AG04449 (cell line): Measurements from ENCODE around the gene PAM16.

ENCODE experiments used
- CTCF ChIA-PET: fragments of 350-600 bp; formaldehyde crosslinking; extraction: SDS; loops from one replicate; lab custom pipeline; 2021; ENCODE audit warnings: antibody characterized with exemption; lab: Yijun Ruan, JAX
- POLR2A ChIA-PET: fragments of 400-600, 350-600 bp; formaldehyde crosslinking; extraction: SDS; loops from one replicate; lab custom pipeline; 2020; ENCODE audit warnings: antibody characterized with exemption, inconsistent platforms; lab: Yijun Ruan, JAX
- DNase-seq: peaks from one replicate; pipeline ENCODE4 v3.0.0-alpha.2; 2010; ENCODE audit warnings: low read depth, low spot score
- H3K4me3 ChIP-seq: 2 replicates; pipeline ENCODE4 v1.5.1; 2011; ENCODE audit warnings: low read depth, mild to moderate bottlenecking, control low read depth, low read length
- TF ChIP-seq, protein P1 (sequence below): IDR thresholded peaks from one replicate; pipeline ENCODE4 v1.5.1; 2011; ENCODE audit warnings: mild to moderate bottlenecking, moderate library complexity, low read length, control low read depth, inconsistent platforms; ENCODE audit not compliant: insufficient read depth; ENCODE audit errors: missing control alignments

Gene PAM16

DNA sequence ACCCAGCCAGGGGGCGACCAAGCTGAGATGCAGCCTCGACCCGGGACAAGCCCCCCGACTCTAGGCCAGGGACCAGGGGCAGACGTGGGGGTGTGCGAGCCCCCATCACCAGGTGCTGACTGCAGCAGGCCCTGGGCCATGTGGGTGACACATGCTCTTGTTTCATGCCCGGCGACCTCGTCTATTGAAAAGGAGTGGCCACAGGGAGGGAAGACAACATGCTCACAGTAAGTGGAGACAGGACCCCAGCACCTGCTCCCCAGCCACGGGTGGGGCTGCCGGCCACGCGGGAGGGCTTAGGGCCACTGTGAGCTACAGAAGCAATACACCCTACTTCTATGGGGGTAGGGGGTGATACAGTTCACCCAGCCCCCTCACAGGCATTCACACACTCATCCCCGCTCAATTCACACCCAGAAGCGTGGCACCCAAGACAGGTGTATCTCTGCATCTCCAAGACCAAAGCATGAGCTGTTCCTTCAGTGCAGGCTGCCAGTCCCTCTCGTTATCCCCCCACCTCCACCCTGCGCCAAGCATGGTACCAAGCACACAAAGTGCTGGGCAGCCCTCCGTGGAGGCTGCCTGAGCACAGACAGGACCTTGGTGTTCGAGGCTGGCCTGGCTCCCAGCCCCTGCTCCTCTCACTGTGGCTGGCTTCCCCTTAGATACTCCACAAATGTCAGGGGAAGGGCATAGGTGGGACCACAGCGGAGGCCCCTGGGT, 34.1 kb upstream of the PAM16 start:
- no peak overlapping the region for H3K4me3 ChIP-seq
- DNase-seq: no peak
- CTCF ChIA-PET: interaction anchor here (0.9 to 23.7 kb wide), 4 partner anchors 10 to 27 kb away, joined by 3 to 389 read pairs (median 6); no protein-coding TSS in a partner anchor
- POLR2A ChIA-PET: interaction anchor here (1.2 to 2.3 kb wide), 2 partner anchors 10 to 12 kb away, joined by 6 to 15 read pairs; no protein-coding TSS in a partner anchor
- TF ChIP-seq, protein P1, sequence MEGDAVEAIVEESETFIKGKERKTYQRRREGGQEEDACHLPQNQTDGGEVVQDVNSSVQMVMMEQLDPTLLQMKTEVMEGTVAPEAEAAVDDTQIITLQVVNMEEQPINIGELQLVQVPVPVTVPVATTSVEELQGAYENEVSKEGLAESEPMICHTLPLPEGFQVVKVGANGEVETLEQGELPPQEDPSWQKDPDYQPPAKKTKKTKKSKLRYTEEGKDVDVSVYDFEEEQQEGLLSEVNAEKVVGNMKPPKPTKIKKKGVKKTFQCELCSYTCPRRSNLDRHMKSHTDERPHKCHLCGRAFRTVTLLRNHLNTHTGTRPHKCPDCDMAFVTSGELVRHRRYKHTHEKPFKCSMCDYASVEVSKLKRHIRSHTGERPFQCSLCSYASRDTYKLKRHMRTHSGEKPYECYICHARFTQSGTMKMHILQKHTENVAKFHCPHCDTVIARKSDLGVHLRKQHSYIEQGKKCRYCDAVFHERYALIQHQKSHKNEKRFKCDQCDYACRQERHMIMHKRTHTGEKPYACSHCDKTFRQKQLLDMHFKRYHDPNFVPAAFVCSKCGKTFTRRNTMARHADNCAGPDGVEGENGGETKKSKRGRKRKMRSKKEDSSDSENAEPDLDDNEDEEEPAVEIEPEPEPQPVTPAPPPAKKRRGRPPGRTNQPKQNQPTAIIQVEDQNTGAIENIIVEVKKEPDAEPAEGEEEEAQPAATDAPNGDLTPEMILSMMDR: no peak

DNA sequence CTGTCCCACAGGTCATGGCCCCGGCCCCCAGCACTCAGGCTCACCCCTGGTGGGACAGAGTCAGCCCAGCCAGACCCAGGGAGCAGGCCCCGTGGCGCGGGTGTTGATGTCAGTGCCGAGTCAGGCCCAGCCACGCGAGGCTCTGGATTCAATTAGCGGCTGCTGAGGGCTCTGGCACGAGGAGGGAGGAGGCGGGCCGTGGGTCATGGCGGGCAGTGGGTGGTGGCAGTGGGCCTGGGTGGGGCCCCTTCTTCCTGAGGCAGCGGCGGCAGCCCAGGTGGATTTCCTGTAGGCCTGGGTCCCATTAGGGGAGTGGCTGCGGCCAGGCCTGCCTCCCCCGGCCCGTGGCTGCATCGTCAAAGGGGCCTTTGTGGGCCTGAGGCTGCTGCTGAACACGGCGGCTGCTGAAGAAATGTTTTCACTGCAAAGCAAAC, 33.4 kb upstream of the PAM16 start:
- no peak overlapping the region for H3K4me3 ChIP-seq
- CTCF ChIA-PET: interaction anchor here (23.7 kb wide), 1 partner anchor 19 kb away, joined by 389 read pairs; no protein-coding TSS in a partner anchor
- TF ChIP-seq, protein P1: no peak
- POLR2A ChIA-PET: interaction anchor here (1.0 kb wide), 1 partner anchor 11 kb away, joined by 4 read pairs; no protein-coding TSS in a partner anchor
- DNase-seq: no peak

DNA sequence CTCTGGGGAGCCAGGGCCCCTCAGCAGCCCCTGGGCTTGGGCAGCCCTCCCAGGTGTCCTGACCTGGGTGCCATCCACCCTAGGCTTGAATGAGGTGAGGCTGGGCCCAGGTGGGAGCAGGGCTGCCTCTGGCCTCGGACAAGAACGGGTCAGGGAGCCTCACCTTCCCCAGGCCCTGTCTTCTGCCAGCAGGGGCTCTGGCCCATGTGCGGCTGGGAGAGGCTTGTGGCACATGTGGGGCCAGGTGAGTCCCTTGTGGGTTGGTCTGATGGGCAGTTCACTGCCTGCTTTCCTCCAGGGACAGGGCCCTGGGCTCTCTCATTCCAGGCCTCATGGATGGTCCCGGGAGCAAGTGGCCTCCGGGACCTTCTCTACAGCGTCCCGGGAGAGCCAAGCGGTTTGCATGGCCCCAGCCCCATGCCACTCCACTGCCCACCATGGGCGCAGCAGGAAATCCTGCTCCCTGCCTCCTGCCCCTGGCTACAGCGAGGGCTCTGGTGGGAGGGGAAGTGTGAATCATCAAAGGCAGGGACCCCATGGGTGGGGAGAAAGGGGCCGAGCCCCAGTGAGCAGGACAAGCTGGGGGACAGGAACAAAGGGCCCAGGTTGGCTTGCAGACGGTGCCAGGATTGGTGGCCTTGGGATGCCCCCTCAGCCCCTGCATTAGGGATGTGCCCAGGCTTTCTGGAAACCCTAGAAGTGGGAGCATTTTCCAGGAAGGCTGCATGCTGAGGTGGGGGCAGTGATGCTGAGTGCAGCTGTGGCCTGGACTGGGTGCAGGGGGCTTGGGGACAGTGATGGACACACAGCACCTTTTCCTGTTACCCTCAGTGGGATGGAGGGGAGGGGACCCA, 32.7 kb upstream of the PAM16 start:
- POLR2A ChIA-PET: interaction anchor here (1.0 to 2.0 kb wide), 2 partner anchors 10 to 11 kb away, joined by 4 to 13 read pairs; no protein-coding TSS in a partner anchor
- TF ChIP-seq, protein P1: no peak
- DNase-seq: no peak
- CTCF ChIA-PET: interaction anchor here (0.7 to 23.7 kb wide), 4 partner anchors 9 to 24 kb away, joined by 3 to 389 read pairs (median 3); no protein-coding TSS in a partner anchor
- no peak overlapping the region for H3K4me3 ChIP-seq

DNA sequence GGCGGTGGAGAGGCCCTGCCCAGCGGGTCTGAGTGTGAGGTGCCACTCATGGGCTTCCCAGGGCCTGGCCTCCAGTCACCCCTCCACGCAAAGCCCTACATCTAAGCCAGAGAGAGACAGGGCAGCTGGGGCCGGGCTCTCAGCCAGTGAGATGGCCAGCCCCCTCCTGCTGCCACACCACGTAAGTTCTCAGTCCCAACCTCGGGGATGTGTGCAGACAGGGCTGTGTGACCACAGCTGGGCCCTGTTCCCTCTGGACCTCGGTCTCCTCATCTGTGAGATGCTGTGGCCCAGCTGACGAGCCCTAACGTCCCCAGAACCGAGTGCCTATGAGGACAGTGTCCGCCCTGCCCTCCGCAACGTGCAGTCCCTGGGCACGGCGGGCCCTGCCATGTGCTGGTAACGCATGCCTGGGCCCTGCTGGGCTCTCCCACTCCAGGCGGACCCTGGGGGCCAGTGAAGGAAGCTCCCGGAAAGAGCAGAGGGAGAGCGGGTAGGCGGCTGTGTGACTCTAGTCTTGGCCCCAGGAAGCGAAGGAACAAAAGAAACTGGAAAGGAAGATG, 31.8 kb upstream of the PAM16 start:
- H3K4me3 ChIP-seq: no peak overlapping the region
- ChIA-PET POLR2A (interaction anchor here (2.0 kb wide), 1 partner anchor 10 kb away, joined by 13 read pairs; no protein-coding TSS in a partner anchor), CTCF (interaction anchor here (0.7 to 23.7 kb wide), 4 partner anchors 10 to 23 kb away, joined by 3 to 389 read pairs (median 3); no protein-coding TSS in a partner anchor)
- TF ChIP-seq, protein P1: no peak
- no peak for DNase-seq

DNA sequence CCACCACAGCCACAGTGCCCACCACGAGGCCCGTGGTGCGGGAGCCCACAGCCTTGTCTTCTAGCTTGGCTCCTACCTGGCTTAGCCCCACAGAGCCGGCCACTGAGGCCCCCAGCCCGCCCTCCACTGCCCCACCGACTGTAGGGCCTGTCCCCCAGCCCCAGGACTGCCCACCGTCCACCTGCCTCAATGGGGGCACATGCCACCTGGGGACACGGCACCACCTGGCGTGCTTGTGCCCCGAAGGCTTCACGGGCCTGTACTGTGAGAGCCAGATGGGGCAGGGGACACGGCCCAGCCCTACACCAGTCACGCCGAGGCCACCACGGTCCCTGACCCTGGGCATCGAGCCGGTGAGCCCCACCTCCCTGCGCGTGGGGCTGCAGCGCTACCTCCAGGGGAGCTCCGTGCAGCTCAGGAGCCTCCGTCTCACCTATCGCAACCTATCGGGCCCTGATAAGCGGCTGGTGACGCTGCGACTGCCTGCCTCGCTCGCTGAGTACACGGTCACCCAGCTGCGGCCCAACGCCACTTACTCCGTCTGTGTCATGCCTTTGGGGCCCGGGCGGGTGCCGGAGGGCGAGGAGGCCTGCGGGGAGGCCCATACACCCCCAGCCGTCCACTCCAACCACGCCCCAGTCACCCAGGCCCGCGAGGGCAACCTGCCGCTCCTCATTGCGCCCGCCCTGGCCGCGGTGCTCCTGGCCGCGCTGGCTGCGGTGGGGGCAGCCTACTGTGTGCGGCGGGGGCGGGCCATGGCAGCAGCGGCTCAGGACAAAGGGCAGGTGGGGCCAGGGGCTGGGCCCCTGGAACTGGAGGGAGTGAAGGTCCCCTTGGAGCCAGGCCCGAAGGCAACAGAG, 31.0 kb upstream of the PAM16 start:
- ChIA-PET CTCF (interaction anchor here (1.0 to 23.7 kb wide), 3 partner anchors 21 to 23 kb away, joined by 3 to 389 read pairs (median 24); no protein-coding TSS in a partner anchor), POLR2A (interaction anchor here (1.1 to 2.0 kb wide), 2 partner anchors 9 to 10 kb away, joined by 5 to 13 read pairs; no protein-coding TSS in a partner anchor)
- H3K4me3 ChIP-seq: no peak overlapping the region
- no peak for DNase-seq
- TF ChIP-seq, protein P1: no peak
